ENCODE results near the gene C2orf42.
"Not testable (repeated sequence)": the region's sequence is repeated elsewhere in the genome, so short reads cannot be mapped to it uniquely, and the experiment has no call there.

The C2orf42 gene

GRCh38 chr2:70169654-70170245 is 21.1 kb downstream of the C2orf42 start:
- H3K36me3 ChIP-seq (ENCODE audit: insufficient read depth, low read length) = peaks cover 27% of the 10 kb centered on the region
- H3K4me2 ChIP-seq (ENCODE audit: low read length); H3K9ac ChIP-seq (ENCODE audit: low read depth, low read length); H3K9me3 ChIP-seq (replicated peaks; ENCODE audit: low read length); H3K27me3 ChIP-seq (ENCODE audit: control insufficient read depth, insufficient read depth, low read length); H3K4me1 ChIP-seq (ENCODE audit: control insufficient read depth, insufficient read depth, low read length); H3K4me3 ChIP-seq (ENCODE audit: low read length): not testable (repeated sequence)

- no peaks in the 10 kb centered on the region for H3K9me3 ChIP-seq (replicated peaks; ENCODE audit: low read length)
- H3K4me2 ChIP-seq (ENCODE audit: low read length) = no peak overlapping the region
- H3K4me1 ChIP-seq (ENCODE audit: control insufficient read depth, insufficient read depth, low read length) = no peaks in the 10 kb centered on the region
- no peak overlapping the region for H3K9ac ChIP-seq (ENCODE audit: low read depth, low read length)
- peaks cover 20% of the 10 kb centered on the region for H3K36me3 ChIP-seq (ENCODE audit: insufficient read depth, low read length)
- no peak overlapping the region for H3K4me3 ChIP-seq (ENCODE audit: low read length)
- no peaks in the 10 kb centered on the region for H3K27me3 ChIP-seq (ENCODE audit: control insufficient read depth, insufficient read depth, low read length)
Measured at GRCh38 chr2:70161069-70161534, 29.7 kb downstream of the C2orf42 start.

GRCh38 chr2:70160545-70160944 is 30.3 kb downstream of the C2orf42 start:
- no peaks in the 10 kb centered on the region for H3K4me1 ChIP-seq (ENCODE audit: control insufficient read depth, insufficient read depth, low read length)
- H3K4me3 ChIP-seq (ENCODE audit: low read length) = no peak overlapping the region
- no peaks in the 10 kb centered on the region for H3K27me3 ChIP-seq (ENCODE audit: control insufficient read depth, insufficient read depth, low read length)
- H3K9ac ChIP-seq (ENCODE audit: low read depth, low read length) = no peak overlapping the region
- peaks cover 19% of the 10 kb centered on the region for H3K36me3 ChIP-seq (ENCODE audit: insufficient read depth, low read length)
- H3K4me2 ChIP-seq (ENCODE audit: low read length) = no peak overlapping the region
- H3K9me3 ChIP-seq (replicated peaks; ENCODE audit: low read length) = no peaks in the 10 kb centered on the region

- H3K9ac ChIP-seq (ENCODE audit: low read depth, low read length); H3K4me2 ChIP-seq (ENCODE audit: low read length); H3K4me1 ChIP-seq (ENCODE audit: control insufficient read depth, insufficient read depth, low read length); H3K27me3 ChIP-seq (ENCODE audit: control insufficient read depth, insufficient read depth, low read length); H3K9me3 ChIP-seq (replicated peaks; ENCODE audit: low read length); H3K4me3 ChIP-seq (ENCODE audit: low read length): not testable (repeated sequence)
- peaks cover 18% of the 10 kb centered on the region for H3K36me3 ChIP-seq (ENCODE audit: insufficient read depth, low read length)
Measured at GRCh38 chr2:70149130-70149686, 41.6 kb downstream of the C2orf42 start.

- not testable (repeated sequence) for H3K4me3 ChIP-seq (ENCODE audit: low read length); H3K4me1 ChIP-seq (ENCODE audit: control insufficient read depth, insufficient read depth, low read length); H3K27me3 ChIP-seq (ENCODE audit: control insufficient read depth, insufficient read depth, low read length); H3K4me2 ChIP-seq (ENCODE audit: low read length); H3K9me3 ChIP-seq (replicated peaks; ENCODE audit: low read length); H3K9ac ChIP-seq (ENCODE audit: low read depth, low read length)
- peaks cover 18% of the 10 kb centered on the region for H3K36me3 ChIP-seq (ENCODE audit: insufficient read depth, low read length)
Measured at GRCh38 chr2:70148211-70148760, 42.5 kb downstream of the C2orf42 start.

GRCh38 chr2:70145851-70146739 is 44.7 kb downstream of the C2orf42 start:
- H3K9ac ChIP-seq (ENCODE audit: low read depth, low read length) = no peak overlapping the region
- H3K4me2 ChIP-seq (ENCODE audit: low read length) = no peak overlapping the region
- H3K4me3 ChIP-seq (ENCODE audit: low read length) = no peak overlapping the region

GRCh38 chr2:70145144-70145490 is 45.7 kb downstream of the C2orf42 start:
- no peaks in the 10 kb centered on the region for H3K9me3 ChIP-seq (replicated peaks; ENCODE audit: low read length)
- H3K9ac ChIP-seq (ENCODE audit: low read depth, low read length) = no peak overlapping the region
- no peak overlapping the region for H3K4me2 ChIP-seq (ENCODE audit: low read length)
- H3K4me1 ChIP-seq (ENCODE audit: control insufficient read depth, insufficient read depth, low read length) = peaks cover 19% of the 10 kb centered on the region
- no peaks in the 10 kb centered on the region for H3K27me3 ChIP-seq (ENCODE audit: control insufficient read depth, insufficient read depth, low read length)
- H3K36me3 ChIP-seq (ENCODE audit: insufficient read depth, low read length) = peaks cover 9% of the 10 kb centered on the region
- no peak overlapping the region for H3K4me3 ChIP-seq (ENCODE audit: low read length)

More at GRCh38 chr2:70145851-70146739, 44.7 kb downstream of the C2orf42 start:
- H3K9me3 ChIP-seq (replicated peaks; ENCODE audit: low read length) = no peaks in the 10 kb centered on the region
- H3K27me3 ChIP-seq (ENCODE audit: control insufficient read depth, insufficient read depth, low read length) = no peaks in the 10 kb centered on the region
- peaks cover 10% of the 10 kb centered on the region for H3K36me3 ChIP-seq (ENCODE audit: insufficient read depth, low read length)
- H3K4me1 ChIP-seq (ENCODE audit: control insufficient read depth, insufficient read depth, low read length) = peaks cover 17% of the 10 kb centered on the region

- H3K27me3 ChIP-seq (ENCODE audit: control insufficient read depth, insufficient read depth, low read length) = no peaks in the 10 kb centered on the region
- peaks cover 19% of the 10 kb centered on the region for H3K4me1 ChIP-seq (ENCODE audit: control insufficient read depth, insufficient read depth, low read length)
- H3K9me3 ChIP-seq (replicated peaks; ENCODE audit: low read length) = no peaks in the 10 kb centered on the region
- H3K4me2 ChIP-seq (ENCODE audit: low read length) = no peak overlapping the region
- no peak overlapping the region for H3K4me3 ChIP-seq (ENCODE audit: low read length)
- no peak overlapping the region for H3K9ac ChIP-seq (ENCODE audit: low read depth, low read length)
- peaks cover 4% of the 10 kb centered on the region for H3K36me3 ChIP-seq (ENCODE audit: insufficient read depth, low read length)
Measured at GRCh38 chr2:70144443-70145143, 46.2 kb downstream of the C2orf42 start.

- peak overlapping the region; percentile 94 for H3K9ac ChIP-seq (ENCODE audit: low read depth, low read length)
- peak overlapping the region; percentile 84 for H3K4me2 ChIP-seq (ENCODE audit: low read length)
- H3K9me3 ChIP-seq (replicated peaks; ENCODE audit: low read length) = no peaks in the 10 kb centered on the region
- H3K4me1 ChIP-seq (ENCODE audit: control insufficient read depth, insufficient read depth, low read length) = peaks cover 19% of the 10 kb centered on the region
- no peaks in the 10 kb centered on the region for H3K36me3 ChIP-seq (ENCODE audit: insufficient read depth, low read length)
- H3K27me3 ChIP-seq (ENCODE audit: control insufficient read depth, insufficient read depth, low read length) = no peaks in the 10 kb centered on the region
- H3K4me3 ChIP-seq (ENCODE audit: low read length) = peak overlapping the region; percentile 65
Measured at GRCh38 chr2:70143314-70144150, 47.3 kb downstream of the C2orf42 start.

- Histone ChIP-seq H3K4me3 (ENCODE audit: low read length) (peak overlapping the region; percentile 66), H3K27me3 (ENCODE audit: control insufficient read depth, insufficient read depth, low read length) (no peaks in the 10 kb centered on the region), H3K36me3 (ENCODE audit: insufficient read depth, low read length) (no peaks in the 10 kb centered on the region), H3K4me2 (ENCODE audit: low read length) (peak overlapping the region; percentile 84), H3K4me1 (ENCODE audit: control insufficient read depth, insufficient read depth, low read length) (peaks cover 21% of the 10 kb centered on the region), H3K9ac (ENCODE audit: low read depth, low read length) (peak overlapping the region; percentile 94), H3K9me3 (replicated peaks; ENCODE audit: low read length) (no peaks in the 10 kb centered on the region)
Measured at GRCh38 chr2:70142590-70143313, 48.1 kb downstream of the C2orf42 start.
